Right lobe of liver (tissue), 6 donors: ENCODE data around the gene URB1. TPM values are rescaled to one million over a fixed set of nuclear protein-coding genes. Genes with fewer than 3 reads are reported as not detected.

ENCODE experiments used
- ATAC-seq, 4 donors: fragments of 200-7000 bp; cut with Tn5 transposase; one replicate each; pipeline ENCODE4 v1.9.1; 2020; ENCODE audit warnings: mild to moderate bottlenecking in 4 of 4, moderate library complexity in 4 of 4
- DNase-seq, 3 donors: peaks; one replicate each; pipeline ENCODE4 v3.0.0-alpha.2; 2020
- H3K27ac ChIP-seq, 3 donors: fragments of 200-600 bp; one replicate each; pipeline ENCODE4 v1.8.0; 2022
- H3K27me3 ChIP-seq, 2 donors: fragments of 200-600 bp; one replicate each; pipeline ENCODE4 v1.8.0; 2022
- H3K36me3 ChIP-seq, 4 donors: fragments of 200-600 bp; sonication (generic) in 1 of 4; one replicate each; pipeline versions ENCODE4 v1.5.1 to v1.8.0; 2017 to 2022; ENCODE audit warnings: control low read depth in 1 of 4
- H3K4me1 ChIP-seq, 4 donors: fragments of 200-600 bp; sonication (generic) in 1 of 4; one replicate each; pipeline versions ENCODE4 v1.5.1 to v1.8.0; 2017 to 2022; ENCODE audit warnings: control low read depth in 1 of 4
- H3K4me3 ChIP-seq, 3 donors: fragments of 200-600 bp; one replicate each; pipeline ENCODE4 v1.8.0; 2022
- H3K9me3 ChIP-seq, 4 donors: fragments of 200-600 bp; sonication (generic) in 1 of 4; one replicate each; pipeline versions ENCODE4 v1.5.1 to v1.8.0; 2017 to 2022; ENCODE audit warnings: control low read depth in 1 of 4
- POLR2A ChIP-seq: fragments of 450-650 bp; IDR thresholded peaks from one replicate; pipeline ENCODE4 v1.6.1; 2017; ENCODE audit warnings: antibody characterized with exemption, mild to moderate bottlenecking
- WGBS: methylation state at CpG from one replicate; pipeline ENCODE4 v1.1.6; 2018; ENCODE audit warnings: low coverage, low lambda C conversion rate; ENCODE audit not compliant: insufficient coverage; ENCODE audit errors: missing lambda C conversion rate; 5-methylcytosine and 5-hydroxymethylcytosine counted together
- intact Hi-C, 2 donors: fragments of 100-400 bp; cut with DNase I; formaldehyde crosslinking; loops; one replicate each; pipeline versions ENCODE4 v1.11.2 to v1.14.1; 2022
- total RNA-seq, 6 experiments: library from RNA; depleted of rRNA in 2 of 6; stranded (reverse); fragments of >200 nt in 2 of 6; fragmentation: NEBNext Ultra II Directional in 3 of 6; extraction: Animal tissue kit (Norgen Biotek cat#: 25700) in 3 of 6; gene quantifications; one replicate each; pipeline versions ENCODE4 v1.1.0 to v1.2.4, GENCODE V29; 2016 to 2023
- TF ChIP-seq, protein P1 (sequence below), 4 donors: fragments of 200-600 bp in 3 of 4; fragments of 450-650 bp in 1 of 4; IDR thresholded peaks; one replicate each; pipeline versions ENCODE4 v1.5.1 to v1.8.0; 2016 to 2022; ENCODE audit warnings: antibody characterized with exemption in 4 of 4, mild to moderate bottlenecking in 2 of 4
- donor health status: DM: no; HTN: yes; CAD: no.
- donor health status: DM: no; HTN: no; CAD: no.
- donor health status: DM: no; HTN: no; CAD: no.
- donor health status: DM: no; HTN: yes; CAD: no.
- donor health status: DM: no; HTN: yes; CAD: no.

Gene URB1
- total RNA-seq, 6 experiments from 2014 or later, result 6.3 to 13.6 (median 9.8) TPM

DNA sequence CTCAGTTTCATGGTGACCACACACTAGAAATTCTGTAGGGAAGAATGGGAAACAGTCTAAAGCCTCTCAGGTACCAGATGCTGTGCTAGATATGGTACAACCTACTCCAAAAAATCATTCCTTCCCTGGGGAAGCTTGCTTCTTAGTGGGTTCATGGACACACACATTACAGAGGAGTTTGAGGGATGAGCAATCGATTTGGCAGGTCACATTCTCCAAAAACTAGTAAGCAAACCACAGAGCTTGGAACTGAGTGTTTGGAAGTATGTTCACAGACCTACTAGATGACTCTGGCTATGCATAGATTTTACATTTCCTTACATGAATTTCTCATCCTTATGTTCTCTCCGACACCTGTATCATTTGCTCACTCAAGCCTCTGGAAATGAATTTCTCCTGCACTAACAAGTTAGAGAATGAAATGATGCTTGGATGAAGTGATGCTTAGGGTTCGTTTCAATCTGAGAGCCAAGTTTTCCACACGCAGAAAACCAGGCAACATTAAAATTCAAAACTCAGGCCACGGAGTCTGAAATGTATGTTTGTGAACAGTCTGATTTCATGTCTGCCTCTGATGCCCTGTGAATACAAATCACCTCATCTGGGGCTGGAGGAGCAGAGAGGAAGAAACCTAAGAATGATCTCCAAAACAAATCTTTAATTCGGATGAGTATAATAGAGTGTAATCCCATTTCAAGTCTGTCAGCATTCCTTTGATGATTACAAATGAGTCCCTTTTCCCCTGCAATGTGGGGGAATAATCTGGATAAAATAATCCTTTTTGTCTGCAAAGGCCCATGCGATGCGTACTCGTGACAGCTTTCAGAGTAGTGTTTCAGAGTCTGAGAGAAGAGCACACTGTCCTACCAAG is 30.7 kb upstream of the URB1 start:
- TF ChIP-seq, protein P1, sequence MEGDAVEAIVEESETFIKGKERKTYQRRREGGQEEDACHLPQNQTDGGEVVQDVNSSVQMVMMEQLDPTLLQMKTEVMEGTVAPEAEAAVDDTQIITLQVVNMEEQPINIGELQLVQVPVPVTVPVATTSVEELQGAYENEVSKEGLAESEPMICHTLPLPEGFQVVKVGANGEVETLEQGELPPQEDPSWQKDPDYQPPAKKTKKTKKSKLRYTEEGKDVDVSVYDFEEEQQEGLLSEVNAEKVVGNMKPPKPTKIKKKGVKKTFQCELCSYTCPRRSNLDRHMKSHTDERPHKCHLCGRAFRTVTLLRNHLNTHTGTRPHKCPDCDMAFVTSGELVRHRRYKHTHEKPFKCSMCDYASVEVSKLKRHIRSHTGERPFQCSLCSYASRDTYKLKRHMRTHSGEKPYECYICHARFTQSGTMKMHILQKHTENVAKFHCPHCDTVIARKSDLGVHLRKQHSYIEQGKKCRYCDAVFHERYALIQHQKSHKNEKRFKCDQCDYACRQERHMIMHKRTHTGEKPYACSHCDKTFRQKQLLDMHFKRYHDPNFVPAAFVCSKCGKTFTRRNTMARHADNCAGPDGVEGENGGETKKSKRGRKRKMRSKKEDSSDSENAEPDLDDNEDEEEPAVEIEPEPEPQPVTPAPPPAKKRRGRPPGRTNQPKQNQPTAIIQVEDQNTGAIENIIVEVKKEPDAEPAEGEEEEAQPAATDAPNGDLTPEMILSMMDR (IDR thresholded peaks at IDR 0.05), result no peak
- TF ChIP-seq POLR2A, result no peak

DNA sequence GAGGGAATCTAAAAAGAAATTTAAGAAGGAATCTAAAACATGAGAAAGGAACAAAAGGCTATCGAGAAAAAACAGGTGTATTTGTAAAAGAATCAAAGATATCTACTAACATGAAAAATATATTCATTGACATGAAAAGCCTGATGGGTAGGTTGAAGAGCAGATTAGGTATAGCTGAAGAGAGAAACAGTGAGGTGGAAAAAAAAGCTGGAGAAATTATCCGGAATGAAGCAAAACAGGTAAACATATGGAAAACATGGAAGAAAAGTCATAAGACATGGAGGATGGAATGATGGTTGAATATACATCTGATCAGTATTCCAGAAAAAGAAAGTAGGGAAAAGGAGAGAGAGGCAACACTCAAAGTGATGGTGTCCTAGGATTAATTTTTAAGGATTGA is 29.3 kb upstream of the URB1 start:
- H3K4me1 ChIP-seq, result no peaks in the 10 kb centered on the region
- H3K9me3 ChIP-seq, result no peaks in the 10 kb centered on the region
- no peaks in the 10 kb centered on the region for H3K27me3 ChIP-seq
- DNase-seq (no peak), ATAC-seq (no peak)
- 81% methylated on average over 2 of the region's 2 CpGs for WGBS
- H3K36me3 ChIP-seq, result no peaks in the 10 kb centered on the region
- intact Hi-C loops, result no loop called here
- no peak overlapping the region for H3K27ac ChIP-seq
- no peak for TF ChIP-seq POLR2A
- TF ChIP-seq, protein P1 (IDR thresholded peaks at IDR 0.05), result no peak
- no peak overlapping the region for H3K4me3 ChIP-seq

More for the DNA sequence above, 30.7 kb upstream of the URB1 start:
- ATAC-seq (no peak), DNase-seq (no peak)
- Histone ChIP-seq H3K4me3 (no peak overlapping the region), H3K27ac (no peak overlapping the region), H3K27me3 (no peaks in the 10 kb centered on the region), H3K36me3 (no peaks in the 10 kb centered on the region), H3K4me1 (no peaks in the 10 kb centered on the region), H3K9me3 (no peaks in the 10 kb centered on the region)
- 73% methylated on average over 7 of the region's 9 CpGs for WGBS
- intact Hi-C loops, result no loop called here

DNA sequence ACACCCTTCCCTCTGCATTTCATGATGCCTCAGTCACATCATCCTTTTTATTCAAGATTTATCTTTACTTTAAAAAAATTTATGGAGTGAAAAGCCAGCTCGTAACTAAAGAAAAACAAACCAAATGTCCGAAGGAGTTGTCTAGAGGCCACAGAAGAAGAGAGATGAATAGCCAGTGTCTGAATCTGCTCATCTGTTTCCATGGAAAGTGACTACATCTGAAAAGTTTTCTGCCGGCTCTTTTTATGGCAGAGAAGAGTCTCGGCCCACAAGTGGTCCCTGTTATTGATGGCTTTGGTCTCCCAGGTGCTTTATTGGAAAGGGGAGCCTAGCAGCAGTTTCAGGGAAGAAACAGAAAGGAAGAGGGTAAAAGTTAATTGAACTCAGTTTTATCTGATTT is 25.3 kb upstream of the URB1 start:
- DNase-seq (no peak), ATAC-seq (no peak)
- intact Hi-C loops, result no loop called here
- 72% methylated on average over 4 of the region's 4 CpGs for WGBS
- TF ChIP-seq, protein P1 (IDR thresholded peaks at IDR 0.05), result no peak
- Histone ChIP-seq H3K4me1 (peaks cover 0 to 2% (median 0%) of the 10 kb centered on the region in 4 donors), H3K27me3 (no peaks in the 10 kb centered on the region), H3K27ac (no peak overlapping the region), H3K4me3 (no peak overlapping the region), H3K9me3 (no peaks in the 10 kb centered on the region), H3K36me3 (no peaks in the 10 kb centered on the region)

DNA sequence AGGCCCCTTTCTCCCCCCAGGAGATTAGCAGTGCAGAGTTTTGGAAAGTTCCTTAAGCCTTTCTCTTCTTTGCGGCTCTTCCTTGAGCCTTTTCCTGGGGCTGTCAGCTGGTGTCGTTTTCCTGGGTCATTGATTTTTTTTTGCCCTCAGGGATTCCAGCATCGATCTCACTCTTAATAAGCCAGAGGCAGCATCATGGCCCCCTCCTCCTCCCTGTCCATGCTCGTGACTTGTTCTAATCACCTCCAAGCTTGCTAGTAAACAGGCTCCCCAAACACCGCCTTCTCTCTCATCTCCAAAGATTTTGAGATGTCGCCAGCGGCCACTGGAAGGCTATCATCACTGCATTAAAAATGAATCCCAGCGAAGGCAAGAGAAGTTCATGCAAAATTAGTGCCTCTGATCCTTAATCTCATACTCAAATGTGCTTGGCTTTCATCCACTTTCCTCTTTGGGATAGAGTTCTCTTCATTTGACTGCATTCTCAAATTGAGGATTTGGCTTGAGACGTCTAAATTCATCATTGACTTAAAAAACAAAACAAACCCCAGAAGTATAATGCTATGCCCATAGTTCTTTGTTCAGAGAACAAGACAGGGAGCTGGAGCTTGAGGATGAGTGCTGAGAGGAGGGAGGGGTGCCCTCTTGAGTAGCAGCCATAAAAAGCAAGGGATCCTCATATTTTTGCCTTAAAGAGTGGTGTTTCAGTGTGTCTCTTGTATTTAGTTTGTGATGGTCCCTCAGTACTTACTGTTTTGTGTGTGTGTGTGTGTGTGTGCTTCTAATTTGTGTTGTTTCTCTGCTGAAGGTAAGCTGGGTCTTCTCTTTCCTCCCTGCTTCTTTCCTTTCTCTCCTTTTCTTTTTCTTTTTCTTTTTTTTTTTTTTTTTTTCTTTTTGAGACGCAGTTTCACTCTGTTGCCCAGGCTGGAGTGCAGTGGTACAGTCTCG is 22.9 kb upstream of the URB1 start:
- intact Hi-C loops, result no loop called here
- no peak for ATAC-seq

More for the DNA sequence above, 22.9 kb upstream of the URB1 start:
- no peak overlapping the region for H3K27ac ChIP-seq
- WGBS, result 75% methylated on average over 10 of the region's 11 CpGs
- TF ChIP-seq POLR2A, result no peak
- TF ChIP-seq, protein P1 (IDR thresholded peaks at IDR 0.05), result no peak
- H3K4me1 ChIP-seq, result peaks cover 0 to 8% (median 0%) of the 10 kb centered on the region in 4 donors
- no peak overlapping the region for H3K4me3 ChIP-seq
- H3K9me3 ChIP-seq, result no peaks in the 10 kb centered on the region
- no peaks in the 10 kb centered on the region for H3K36me3 ChIP-seq
- H3K27me3 ChIP-seq, result no peaks in the 10 kb centered on the region
- no peak for DNase-seq
